NCI-H187 (cell line): ENCODE data around the gene ZP1.

Experiments used
- DNase-seq, 2 experiments: peaks; one replicate each; lab custom pipeline; 2025; lab: John Stamatoyannopoulos, UW

ZP1 gene

GRCh38 chr11:60859616-60860250 lies 7.6 kb upstream of the ZP1 start:
- DNase-seq: no peak

DNA sequence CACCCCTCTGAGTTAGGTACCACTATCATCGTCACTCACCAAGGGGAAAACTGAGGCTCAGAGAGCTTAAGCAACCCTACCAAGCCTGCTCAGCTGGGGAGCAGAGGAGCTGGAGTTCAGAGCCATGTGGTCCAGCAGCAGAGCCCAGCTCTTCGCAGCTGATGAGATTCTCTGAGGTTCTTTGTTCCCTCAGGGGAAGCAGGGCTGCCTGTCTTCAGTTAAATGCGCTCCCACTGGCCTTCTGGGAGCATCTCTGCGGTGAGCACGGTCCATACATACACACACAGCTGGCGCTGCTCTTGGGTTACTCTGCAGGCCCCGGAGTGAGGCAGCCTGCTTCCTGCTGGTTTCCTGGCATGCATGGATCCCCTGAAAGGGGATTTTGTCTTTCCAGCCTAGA lies 6.4 kb upstream of the ZP1 start:
- no peak for DNase-seq

DNA sequence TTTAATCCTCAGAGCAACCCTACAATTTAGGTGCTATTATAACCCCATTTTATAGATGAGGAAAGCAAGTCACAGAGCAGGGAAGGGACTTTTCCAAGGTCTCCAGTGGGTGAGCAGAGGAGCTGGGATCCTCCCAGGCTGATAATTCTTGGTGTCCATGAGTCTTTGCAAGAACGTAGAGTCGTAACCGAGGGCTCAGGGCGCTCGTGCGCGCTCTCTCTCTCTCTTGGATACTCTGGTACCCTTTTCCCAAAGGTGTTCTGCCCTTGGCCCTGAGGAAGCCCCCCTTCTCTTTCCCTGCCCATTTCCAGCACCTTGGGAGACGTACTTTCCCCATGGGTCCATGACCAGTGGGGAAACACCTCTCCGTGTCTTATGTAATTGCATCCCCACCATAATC lies 5.2 kb upstream of the ZP1 start:
- no peak for DNase-seq

GRCh38 chr11:60863550-60864521 lies 3.5 kb upstream of the ZP1 start:
- no peak for DNase-seq

- no peak for DNase-seq
Measured at GRCh38 chr11:60864856-60865513, 2.4 kb upstream of the ZP1 start.

DNA sequence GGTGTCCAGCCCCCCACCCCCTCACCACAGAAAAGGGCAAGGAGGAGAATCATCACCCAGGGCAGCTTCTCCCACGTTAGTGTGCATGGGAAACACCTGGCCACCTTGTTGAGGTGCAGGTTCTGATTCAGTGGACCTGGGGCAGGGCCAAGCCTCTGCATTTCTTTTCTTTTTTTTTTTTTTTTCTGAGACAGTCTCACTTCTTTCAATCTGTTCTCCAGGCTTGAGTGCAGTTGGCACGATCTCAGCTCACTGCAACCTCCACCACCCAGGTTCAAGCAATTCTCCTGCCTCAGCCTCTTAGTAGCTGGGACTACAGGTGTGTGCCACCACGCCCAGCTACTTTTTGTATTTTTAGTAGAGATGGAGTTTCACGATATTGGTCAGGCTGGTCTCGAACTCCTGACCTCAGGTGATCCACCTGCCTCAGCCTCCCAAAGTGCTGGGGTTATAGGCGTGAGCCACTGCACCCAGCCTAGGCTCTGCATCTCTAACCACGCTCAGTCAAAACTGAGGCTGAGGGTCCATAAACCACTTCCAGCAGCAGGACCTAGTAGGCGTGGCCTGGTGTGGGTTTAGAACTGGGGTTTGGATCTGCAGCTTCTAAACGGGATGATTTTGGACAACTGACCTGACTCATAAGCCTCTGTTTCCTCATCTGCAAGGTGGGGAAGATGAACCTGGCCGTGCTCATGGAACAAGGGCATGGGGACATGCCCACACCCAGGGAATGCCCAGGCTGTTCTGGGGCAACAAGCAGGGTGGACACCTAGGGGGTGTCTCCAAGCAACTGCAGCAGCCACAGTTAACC lies 734 bp downstream of the ZP1 start:
- no peak for DNase-seq

DNA sequence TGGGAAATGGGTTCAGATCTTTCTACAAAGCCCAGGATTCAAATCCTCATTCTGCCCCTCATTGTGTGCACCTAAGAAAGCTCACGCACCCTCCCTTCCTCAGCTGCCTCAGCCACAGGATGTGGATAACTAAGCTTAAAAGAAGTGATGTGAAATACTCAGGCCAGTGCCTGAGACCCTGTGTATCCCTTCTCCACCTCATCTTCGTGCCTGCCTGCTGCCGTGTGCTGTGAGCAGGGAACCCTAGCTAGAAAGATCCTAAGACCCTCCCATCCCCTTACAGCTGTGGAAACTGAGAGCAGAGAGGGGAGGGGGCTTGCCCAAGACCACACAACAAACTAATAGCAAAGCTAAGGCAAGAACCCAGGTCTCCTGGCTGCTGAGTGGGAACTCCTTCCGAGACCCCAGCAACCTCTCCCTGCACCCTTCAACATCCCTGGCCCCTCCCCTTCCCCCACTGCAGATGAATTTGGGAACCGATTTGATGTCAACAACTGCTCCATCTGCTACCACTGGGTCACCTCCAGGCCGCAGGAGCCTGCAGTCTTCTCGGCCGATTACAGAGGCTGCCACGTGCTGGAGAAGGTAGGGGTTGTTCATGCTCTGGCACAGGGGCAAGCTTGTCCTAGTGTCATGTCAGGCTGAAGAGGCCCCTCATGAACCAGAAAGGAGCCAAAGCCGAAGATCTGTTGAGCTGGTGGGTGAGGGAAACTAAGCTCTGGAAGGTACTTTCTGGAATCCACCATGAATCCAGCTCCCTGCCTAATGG lies 1.5 kb downstream of the ZP1 start:
- no peak for DNase-seq

DNA sequence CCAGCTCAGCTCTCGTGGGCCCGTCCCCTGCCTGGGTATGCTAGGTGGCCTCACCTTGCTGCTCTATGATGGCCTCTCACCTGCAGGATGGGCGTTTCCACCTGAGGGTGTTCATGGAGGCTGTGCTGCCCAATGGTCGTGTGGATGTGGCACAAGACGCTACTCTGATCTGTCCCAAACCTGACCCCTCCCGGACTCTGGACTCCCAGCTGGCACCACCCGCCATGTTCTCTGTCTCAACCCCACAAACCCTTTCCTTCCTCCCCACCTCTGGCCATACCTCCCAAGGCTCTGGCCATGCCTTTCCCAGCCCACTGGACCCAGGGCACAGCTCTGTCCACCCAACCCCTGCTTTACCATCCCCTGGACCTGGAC lies 2.1 kb downstream of the ZP1 start:
- no peak for DNase-seq

DNA sequence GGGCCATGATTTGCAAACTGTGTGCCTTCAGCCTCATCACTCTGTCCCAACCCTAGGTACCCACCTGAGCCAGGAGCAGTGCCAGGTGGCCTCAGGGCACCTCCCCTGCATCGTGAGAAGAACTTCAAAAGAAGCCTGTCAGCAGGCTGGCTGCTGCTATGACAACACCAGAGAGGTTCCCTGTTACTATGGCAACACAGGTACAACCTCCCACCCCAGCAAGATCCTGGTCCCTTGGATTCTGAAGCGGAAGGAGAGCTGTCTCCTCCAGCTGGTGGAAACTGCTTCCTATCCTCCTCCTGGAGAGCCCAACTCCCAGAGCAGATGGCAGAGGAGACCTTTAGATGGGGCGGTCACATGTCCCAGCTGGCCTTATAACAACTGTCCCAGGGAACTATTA lies 2.9 kb downstream of the ZP1 start:
- DNase-seq: no peak

GRCh38 chr11:60870733-60871377 lies 3.5 kb downstream of the ZP1 start:
- DNase-seq: no peak

- DNase-seq: no peak
Measured at GRCh38 chr11:60871378-60872061, 4.2 kb downstream of the ZP1 start.

DNA sequence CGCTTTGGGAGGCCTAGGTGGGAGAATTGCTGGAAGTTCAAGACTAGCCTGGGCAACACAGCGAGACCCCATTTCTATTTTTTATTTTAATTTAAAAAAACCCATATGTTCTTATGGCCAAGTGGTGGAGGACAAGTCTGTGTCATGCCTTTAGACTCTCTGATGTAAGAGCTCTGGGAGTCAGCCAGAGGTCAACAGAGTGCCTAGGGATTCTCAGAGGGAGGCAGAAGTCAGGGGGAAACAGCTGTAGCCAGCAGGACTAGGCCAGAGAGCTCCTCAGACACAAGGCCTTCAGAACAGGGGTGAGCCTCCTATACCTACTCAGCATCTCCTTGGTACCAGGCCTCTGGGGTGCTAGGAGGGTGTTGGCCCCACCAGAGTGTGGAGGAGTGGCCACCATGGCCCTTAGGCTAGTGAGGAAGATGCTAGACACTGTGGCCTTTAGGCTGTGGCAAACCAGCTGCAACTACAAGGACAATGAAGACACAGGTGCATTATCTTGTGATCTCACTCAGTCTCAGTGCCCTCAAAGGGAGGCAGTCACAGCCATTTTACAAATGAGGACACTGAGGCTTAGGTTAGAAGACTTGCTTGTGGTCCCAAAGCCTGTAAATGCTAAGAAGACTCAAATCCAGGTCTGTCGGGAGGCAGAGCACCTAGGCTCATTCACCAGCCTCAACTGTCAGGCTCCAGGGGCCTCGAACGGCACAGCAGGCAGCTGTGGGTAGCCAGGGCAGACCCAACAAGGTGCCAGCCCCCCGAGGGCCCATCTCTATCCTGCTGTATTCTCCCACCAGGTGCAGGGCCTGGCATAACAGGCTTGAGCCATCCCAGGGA lies 5.0 kb downstream of the ZP1 start:
- DNase-seq: no peak

GRCh38 chr11:60872961-60873524 lies 5.7 kb downstream of the ZP1 start:
- DNase-seq: no peak

- no peak for DNase-seq
Measured at GRCh38 chr11:60873533-60873932, 6.2 kb downstream of the ZP1 start.

DNA sequence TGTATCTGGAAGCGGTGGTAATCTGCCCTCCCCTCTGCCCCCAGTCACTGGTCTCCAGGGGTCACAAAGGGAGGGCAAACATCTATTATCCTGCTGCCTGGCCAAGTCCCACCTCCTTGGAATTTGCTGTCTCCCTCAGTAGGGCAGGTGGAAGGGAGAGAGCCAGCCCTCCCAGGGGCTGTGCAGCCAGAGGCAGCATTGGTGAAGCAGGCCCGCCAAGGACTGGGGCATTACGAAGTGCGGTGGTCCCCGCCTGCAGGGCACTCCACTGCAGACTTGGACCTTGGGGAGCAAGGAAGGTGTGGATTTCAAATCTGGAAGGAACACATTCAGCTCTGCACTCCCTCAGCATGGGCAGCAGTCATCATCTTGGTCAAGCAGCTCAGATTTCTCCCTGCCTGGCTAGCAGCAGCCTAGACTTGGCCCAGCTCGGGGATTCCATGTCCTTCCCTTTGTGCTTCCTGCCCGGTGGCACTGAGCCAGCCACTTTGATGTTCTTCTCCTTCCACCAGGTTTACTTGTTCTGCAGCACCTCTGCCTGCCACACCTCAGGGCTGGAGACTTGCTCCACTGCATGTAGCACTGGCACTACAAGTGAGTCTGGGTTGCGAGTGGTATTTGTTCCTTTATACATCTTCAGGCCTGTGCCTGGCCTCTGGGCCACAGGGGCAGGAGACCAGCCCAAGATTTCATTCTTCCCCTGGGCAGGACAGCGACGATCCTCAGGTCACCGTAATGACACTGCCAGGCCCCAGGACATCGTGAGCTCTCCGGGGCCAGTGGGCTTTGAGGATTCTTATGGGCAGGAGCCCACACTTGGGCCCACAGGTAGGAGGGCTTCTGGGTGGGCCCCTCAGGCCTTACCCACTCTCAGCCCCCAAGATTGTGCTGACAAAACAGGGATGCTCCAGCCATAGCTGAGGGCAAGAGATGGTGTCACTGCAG lies 7.4 kb downstream of the ZP1 start:
- no peak for DNase-seq

DNA sequence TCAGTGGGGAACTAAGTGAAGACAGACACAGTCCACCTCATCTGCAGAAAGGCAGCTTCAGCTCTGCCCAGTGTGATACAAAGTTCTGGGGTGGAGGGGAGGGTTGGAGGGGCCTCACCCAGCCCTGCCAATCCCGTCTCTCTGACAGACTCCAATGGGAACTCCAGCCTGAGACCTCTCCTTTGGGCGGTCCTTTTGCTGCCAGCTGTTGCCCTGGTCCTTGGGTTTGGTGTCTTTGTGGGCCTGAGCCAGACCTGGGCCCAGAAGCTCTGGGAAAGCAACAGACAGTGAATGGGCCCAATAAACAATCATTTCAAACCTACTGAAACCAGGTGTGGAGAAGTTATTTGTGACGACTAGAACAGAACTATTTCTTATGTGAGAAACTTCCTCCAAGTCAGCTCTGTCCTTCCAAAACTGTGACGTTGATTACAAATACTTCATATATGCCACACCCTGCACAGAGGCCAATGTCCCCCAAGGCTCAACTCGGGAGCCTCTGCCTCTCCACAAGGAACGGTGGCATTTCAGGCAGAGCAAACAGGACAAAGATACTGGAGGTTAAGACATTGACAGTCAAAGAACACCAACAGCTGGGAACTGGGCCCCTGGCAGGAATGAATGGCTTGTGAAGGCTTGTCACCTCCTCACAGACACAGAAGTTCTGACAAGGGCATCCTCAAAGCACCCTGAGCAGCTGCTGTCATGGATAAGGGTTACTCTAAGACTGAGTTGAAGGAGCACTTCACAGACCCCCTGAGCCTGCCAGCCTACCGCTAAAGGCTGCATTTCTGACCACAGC lies 8.2 kb downstream of the ZP1 start:
- no peak for DNase-seq

- no peak for DNase-seq
Measured at GRCh38 chr11:60876168-60876485, 8.8 kb downstream of the ZP1 start.
